Cardiac muscle cell (in vitro differentiated cells and primary cell): ENCODE results near the gene C9. TPM values are rescaled to one million over a fixed set of nuclear protein-coding genes. Genes with fewer than 3 reads are reported as not detected.
"Not testable (repeated sequence)": the region's sequence is repeated elsewhere in the genome, so short reads cannot be mapped to it uniquely, and the experiment has no call there.

Source experiments
- DNase-seq, 2 donors: peaks; one replicate each; pipeline versions ENCODE4 v3.0.0 to v3.0.0-alpha.2; 2010 to 2017; ENCODE audit warnings: low read depth in 1 of 2, low spot score in 1 of 2
- H3K27ac ChIP-seq: fragments of 200-600 bp; sonication (generic); 2 replicates; pipeline ENCODE4 v1.5.1; 2016
- H3K27me3 ChIP-seq: fragments of 200-600 bp; sonication (generic); 2 replicates; pipeline ENCODE4 v1.6.0; 2016; ENCODE audit warnings: control low read depth
- H3K36me3 ChIP-seq: fragments of 200-600 bp; sonication (generic); 2 replicates; pipeline ENCODE4 v1.5.1; 2016; ENCODE audit warnings: control low read depth
- H3K4me1 ChIP-seq: fragments of 200-600 bp; sonication (generic); 2 replicates; pipeline ENCODE4 v1.8.1; 2017; ENCODE audit warnings: low read depth, mild to moderate bottlenecking, mixed run types
- H3K4me3 ChIP-seq: fragments of 200-600 bp; sonication (generic); 2 replicates; pipeline ENCODE4 v1.5.1; 2016; ENCODE audit warnings: mild to moderate bottlenecking
- H3K9me3 ChIP-seq: fragments of 200-600 bp; sonication (generic); 2 replicates; pipeline ENCODE4 v1.5.1; 2017; ENCODE audit warnings: low read depth, mild to moderate bottlenecking, control low read depth
- polyA plus RNA-seq: library from polyadenylated mRNA; unstranded; fragments of >200 nt; fragmentation: Nextera tagmentation; extraction: Ambion mirVana; gene quantifications from 2 replicates; pipeline ENCODE4 v1.2.1, GENCODE V29; 2016
- total RNA-seq: library from RNA; depleted of rRNA; stranded (reverse); fragments of >200 nt; gene quantifications from 2 replicates; pipeline ENCODE4 v1.2.3, GENCODE V29; 2016
- TF ChIP-seq, protein P1 (sequence below): IDR thresholded peaks from 2 replicates; pipeline ENCODE4 v1.5.1; 2012; ENCODE audit warnings: low read depth, mild to moderate bottlenecking, low read length

Gene C9
- total and polyA plus RNA-seq, 2 experiments from 2014 or later, result not detected

DNA sequence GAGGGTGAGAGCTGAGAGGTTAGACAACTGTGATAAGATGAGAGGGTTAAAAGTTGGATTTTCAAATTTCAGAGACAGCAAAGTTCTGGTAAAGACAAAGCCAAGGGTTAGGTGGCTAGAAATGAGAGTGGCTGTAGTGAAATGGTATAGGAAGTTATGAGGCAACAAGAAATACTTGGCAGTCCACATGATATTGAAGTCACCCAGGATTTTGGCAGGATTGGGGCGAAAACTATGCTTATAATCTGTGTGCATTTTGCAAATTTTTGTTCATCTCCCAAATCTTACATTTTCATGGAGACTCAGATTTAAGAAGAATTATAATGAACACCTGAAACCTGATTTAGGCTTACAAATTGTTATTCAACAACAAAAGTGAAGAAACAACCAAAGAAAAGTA, 35.6 kb downstream of the C9 start:
- H3K9me3 ChIP-seq, result no peaks in the 10 kb centered on the region
- no peak overlapping the region for H3K27ac ChIP-seq
- DNase-seq, result peak in 1 of 2 donors; percentile 8
- H3K36me3 ChIP-seq, result no peaks in the 10 kb centered on the region
- TF ChIP-seq, protein P1, sequence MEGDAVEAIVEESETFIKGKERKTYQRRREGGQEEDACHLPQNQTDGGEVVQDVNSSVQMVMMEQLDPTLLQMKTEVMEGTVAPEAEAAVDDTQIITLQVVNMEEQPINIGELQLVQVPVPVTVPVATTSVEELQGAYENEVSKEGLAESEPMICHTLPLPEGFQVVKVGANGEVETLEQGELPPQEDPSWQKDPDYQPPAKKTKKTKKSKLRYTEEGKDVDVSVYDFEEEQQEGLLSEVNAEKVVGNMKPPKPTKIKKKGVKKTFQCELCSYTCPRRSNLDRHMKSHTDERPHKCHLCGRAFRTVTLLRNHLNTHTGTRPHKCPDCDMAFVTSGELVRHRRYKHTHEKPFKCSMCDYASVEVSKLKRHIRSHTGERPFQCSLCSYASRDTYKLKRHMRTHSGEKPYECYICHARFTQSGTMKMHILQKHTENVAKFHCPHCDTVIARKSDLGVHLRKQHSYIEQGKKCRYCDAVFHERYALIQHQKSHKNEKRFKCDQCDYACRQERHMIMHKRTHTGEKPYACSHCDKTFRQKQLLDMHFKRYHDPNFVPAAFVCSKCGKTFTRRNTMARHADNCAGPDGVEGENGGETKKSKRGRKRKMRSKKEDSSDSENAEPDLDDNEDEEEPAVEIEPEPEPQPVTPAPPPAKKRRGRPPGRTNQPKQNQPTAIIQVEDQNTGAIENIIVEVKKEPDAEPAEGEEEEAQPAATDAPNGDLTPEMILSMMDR, result no peak
- no peaks in the 10 kb centered on the region for H3K27me3 ChIP-seq
- no peak overlapping the region for H3K4me3 ChIP-seq
- H3K4me1 ChIP-seq, result no peaks in the 10 kb centered on the region

DNA sequence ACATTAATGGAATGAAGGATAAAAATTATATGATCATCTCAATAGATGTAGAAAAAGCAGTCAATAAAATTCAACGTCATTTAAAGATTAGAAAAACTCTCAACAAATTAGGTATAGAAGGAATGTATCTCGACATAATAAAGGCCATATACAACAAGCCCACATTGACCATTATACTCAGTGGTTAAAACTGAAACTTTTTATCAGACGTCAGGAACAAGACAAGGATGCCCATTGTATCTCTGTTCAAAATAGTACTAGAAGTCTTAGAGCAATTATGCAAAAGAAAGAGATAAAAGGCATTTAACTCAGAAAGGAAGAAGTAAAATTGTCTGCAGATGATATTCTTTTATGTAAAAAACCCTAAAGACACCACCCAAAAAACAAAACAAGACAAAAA, 40.8 kb downstream of the C9 start:
- Histone ChIP-seq H3K36me3 (no peaks in the 10 kb centered on the region), H3K4me1 (no peaks in the 10 kb centered on the region), H3K4me3 (no peak overlapping the region), H3K9me3 (no peaks in the 10 kb centered on the region), H3K27me3 (no peaks in the 10 kb centered on the region), H3K27ac (no peak overlapping the region)
- no peak for DNase-seq
- TF ChIP-seq, protein P1, result no peak

DNA sequence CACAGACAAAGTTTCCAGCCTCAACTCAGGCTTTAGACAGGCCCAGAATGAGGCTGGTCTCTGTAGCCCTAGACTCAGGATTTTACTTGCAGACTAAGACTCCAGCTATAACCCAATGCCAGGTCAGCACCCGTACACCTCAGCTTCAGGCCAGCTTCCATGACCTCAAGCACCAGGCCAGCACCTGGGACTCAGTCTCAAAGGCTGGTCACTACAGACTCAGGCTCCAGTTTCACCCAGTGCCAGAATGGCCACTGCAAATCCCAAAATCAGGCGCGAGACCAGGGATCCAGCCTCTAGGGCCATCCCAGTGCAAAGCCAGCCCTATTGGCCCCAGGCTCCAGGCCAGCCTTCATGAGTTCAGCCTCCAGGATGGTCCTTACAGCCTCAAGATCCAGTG, 44.9 kb downstream of the C9 start:
- no peaks in the 10 kb centered on the region for H3K36me3 ChIP-seq
- H3K9me3 ChIP-seq, result no peaks in the 10 kb centered on the region
- no peak for DNase-seq
- no peaks in the 10 kb centered on the region for H3K27me3 ChIP-seq
- no peak overlapping the region for H3K27ac ChIP-seq
- H3K4me1 ChIP-seq, result no peaks in the 10 kb centered on the region
- TF ChIP-seq, protein P1, result no peak
- H3K4me3 ChIP-seq, result no peak overlapping the region

DNA sequence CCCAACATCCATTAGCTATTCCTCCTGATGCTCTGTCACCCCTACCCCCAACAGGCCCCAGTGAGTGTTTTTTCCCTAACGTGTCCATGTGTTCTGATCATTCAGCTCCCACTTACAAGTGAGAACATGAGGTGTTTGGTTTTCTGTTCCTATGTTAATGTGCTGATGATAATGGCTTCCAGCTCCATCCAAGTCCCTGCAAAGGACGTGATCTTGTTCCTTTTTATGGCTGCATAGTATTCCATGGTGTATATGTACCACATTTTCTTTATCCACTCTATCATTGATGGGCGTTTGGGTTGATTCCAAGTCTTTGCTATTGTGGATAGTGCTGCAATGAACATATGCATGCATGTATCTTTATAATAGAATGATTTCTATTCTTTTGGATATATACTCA, 47.8 kb downstream of the C9 start:
- not testable (repeated sequence) for H3K27ac ChIP-seq, DNase-seq, H3K9me3 ChIP-seq, H3K27me3 ChIP-seq, H3K36me3 ChIP-seq, H3K4me3 ChIP-seq, H3K4me1 ChIP-seq

DNA sequence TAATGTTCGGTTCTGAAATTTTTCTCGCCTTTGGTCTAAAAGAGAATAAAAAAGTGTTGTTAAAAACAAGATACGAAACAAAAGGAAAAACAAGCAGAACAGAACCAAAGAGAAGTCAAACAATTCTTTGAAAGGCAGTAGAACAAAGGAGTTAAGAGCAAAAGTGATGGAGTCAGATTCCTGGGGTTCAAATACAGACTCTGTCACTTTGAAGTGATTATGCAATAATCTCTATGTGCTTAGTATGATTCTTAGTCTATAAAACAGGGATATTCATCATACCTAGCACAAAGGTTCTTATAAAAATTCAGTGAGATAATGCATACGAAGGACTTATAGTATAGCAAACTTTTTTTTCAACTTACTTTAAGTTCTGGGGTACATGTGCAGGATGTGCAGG, 48.3 kb downstream of the C9 start:
- H3K9me3 ChIP-seq, result no peaks in the 10 kb centered on the region
- no peaks in the 10 kb centered on the region for H3K27me3 ChIP-seq
- H3K36me3 ChIP-seq, result no peaks in the 10 kb centered on the region
- no peak overlapping the region for H3K4me3 ChIP-seq
- no peaks in the 10 kb centered on the region for H3K4me1 ChIP-seq
- H3K27ac ChIP-seq, result no peak overlapping the region
- no peak for DNase-seq
- TF ChIP-seq, protein P1, result no peak

DNA sequence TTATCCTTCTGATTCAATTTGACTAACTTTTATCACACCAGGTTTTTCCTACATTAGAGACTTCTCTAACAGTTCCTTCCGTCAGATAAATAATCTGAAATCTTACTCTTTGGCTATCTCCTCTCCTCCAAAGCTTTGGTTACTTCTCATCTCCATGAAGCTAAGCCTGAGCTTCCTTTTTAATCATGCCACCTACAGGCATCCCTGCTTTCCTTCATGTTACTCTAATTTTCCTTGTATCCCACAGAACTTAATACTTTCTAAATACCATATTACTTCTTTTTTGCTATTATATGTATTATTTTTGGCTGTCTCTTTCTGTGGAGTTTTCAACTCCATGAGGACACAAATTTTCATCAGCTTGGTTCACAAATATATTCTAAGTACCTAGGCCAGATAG, 49.7 kb downstream of the C9 start:
- Histone ChIP-seq H3K9me3 (no peaks in the 10 kb centered on the region), H3K4me1 (no peaks in the 10 kb centered on the region), H3K27me3 (no peaks in the 10 kb centered on the region), H3K36me3 (no peaks in the 10 kb centered on the region), H3K4me3 (no peak overlapping the region), H3K27ac (no peak overlapping the region)
- TF ChIP-seq, protein P1, result no peak
- DNase-seq, result no peak
